ENCODE measurements around the gene TOMM7.

- TF ChIP-seq CTCF (IDR thresholded peaks at IDR 0.05) (no peak), POLR2A (IDR thresholded peaks at IDR 0.05) (no peak)
These were observed 40.7 kb upstream of the TOMM7 start for GRCh38 chr7:22863156-22863899.
